ENCODE data around the gene NCKAP5.
A peak's percentile ranks its signal among the peaks of the same experiment; 100 is the strongest.

The NCKAP5 gene

GRCh38 chr2:133600266-133600928, 32.1 kb upstream of the NCKAP5 start:
- Histone ChIP-seq H3K36me3 (no peaks in the 10 kb centered on the region), H3K4me2 (peak overlapping the region in 6 of 11 experiments; percentile 3 to 31 (median 14); a peak in 3 of 22 replicates), H3K4me1 (peaks cover 0 to 15% (median 3%) of the 10 kb centered on the region in 10 experiments; a peak in 8 of 20 replicates), H3K9me3 (replicated peaks in 1 of 11) (no peaks in the 10 kb centered on the region), H4K20me1 (no peaks in the 10 kb centered on the region), H3K27ac (no peak overlapping the region), H3K9ac (no peak overlapping the region), H3K4me3 (no peak overlapping the region), H3K27me3 (peaks cover 0 to 8% (median 0%) of the 10 kb centered on the region in 11 experiments; a peak in 3 of 22 replicates)
- TF ChIP-seq Cebpa-rat (IDR thresholded peaks at IDR 0.05) = no peak

DNA sequence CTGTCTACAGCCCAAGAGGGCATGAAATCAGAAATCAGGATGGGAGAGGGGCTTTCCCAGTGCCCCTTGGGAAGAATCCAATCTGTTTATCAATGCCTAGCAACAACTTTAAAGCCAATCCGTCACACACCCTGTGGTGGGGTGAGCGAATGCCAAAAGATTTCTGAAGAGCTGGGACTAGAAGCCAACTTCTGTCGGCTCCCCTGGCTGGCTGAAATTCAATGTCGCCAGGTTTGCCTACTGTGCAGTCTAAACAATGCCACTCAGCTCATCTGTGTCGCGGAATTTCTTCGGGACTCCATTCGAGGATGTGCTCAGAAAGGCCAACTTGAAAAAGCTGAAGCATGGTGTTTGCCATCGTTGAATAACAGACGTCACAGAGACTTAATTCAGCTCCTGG, 31.5 kb upstream of the NCKAP5 start:
- Histone ChIP-seq H3K36me3 (no peaks in the 10 kb centered on the region), H3K9me3 (replicated peaks in 1 of 11) (no peaks in the 10 kb centered on the region), H3K27me3 (peaks cover 0 to 8% (median 0%) of the 10 kb centered on the region in 11 experiments; a peak in 3 of 22 replicates), H3K4me3 (no peak overlapping the region), H3K9ac (no peak overlapping the region), H3K4me2 (peak overlapping the region in 4 of 11 experiments; percentile 10 to 31 (median 24); a peak in 3 of 22 replicates), H3K4me1 (peaks cover 0 to 15% (median 3%) of the 10 kb centered on the region in 10 experiments; a peak in 8 of 20 replicates), H3K27ac (no peak overlapping the region), H4K20me1 (no peaks in the 10 kb centered on the region)
- TF ChIP-seq Cebpa-rat (IDR thresholded peaks at IDR 0.05) = no peak

GRCh38 chr2:133599211-133599803, 31.0 kb upstream of the NCKAP5 start:
- Histone ChIP-seq H3K27ac (no peak overlapping the region), H3K9ac (no peak overlapping the region), H3K4me3 (no peak overlapping the region), H3K4me2 (no peak overlapping the region), H4K20me1 (no peaks in the 10 kb centered on the region), H3K36me3 (no peaks in the 10 kb centered on the region), H3K9me3 (replicated peaks in 1 of 11) (no peaks in the 10 kb centered on the region), H3K4me1 (peaks cover 0 to 15% (median 3%) of the 10 kb centered on the region in 10 experiments; a peak in 8 of 20 replicates), H3K27me3 (peaks cover 0 to 8% (median 0%) of the 10 kb centered on the region in 11 experiments; a peak in 3 of 22 replicates)
- no peak for TF ChIP-seq Cebpa-rat (IDR thresholded peaks at IDR 0.05)

DNA sequence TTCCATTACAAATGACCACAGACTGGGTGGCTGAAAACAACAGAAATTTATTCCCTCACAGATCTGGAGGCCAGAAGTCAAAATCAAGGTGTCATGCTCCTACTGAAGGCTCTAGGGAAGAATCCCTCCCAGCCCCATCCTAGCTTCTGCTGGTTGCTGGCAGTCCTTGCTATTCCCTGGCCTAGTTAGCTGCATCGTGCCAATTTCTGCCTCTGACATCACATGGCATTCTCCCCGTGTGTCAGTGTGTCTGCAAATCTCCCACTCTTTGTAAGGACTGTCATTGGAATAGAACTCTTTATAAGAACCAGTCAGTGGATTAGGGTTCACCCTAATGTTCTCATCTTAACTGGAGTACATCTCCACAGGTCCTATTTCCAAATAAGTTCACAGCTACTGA, 30.5 kb upstream of the NCKAP5 start:
- Histone ChIP-seq H3K27ac (no peak overlapping the region), H3K27me3 (peaks cover 0 to 9% (median 0%) of the 10 kb centered on the region in 11 experiments; a peak in 3 of 22 replicates), H3K4me2 (no peak overlapping the region), H3K36me3 (no peaks in the 10 kb centered on the region), H3K9ac (no peak overlapping the region), H3K9me3 (replicated peaks in 1 of 11) (no peaks in the 10 kb centered on the region), H3K4me1 (peaks cover 0 to 15% (median 3%) of the 10 kb centered on the region in 10 experiments; a peak in 8 of 20 replicates), H4K20me1 (no peaks in the 10 kb centered on the region), H3K4me3 (no peak overlapping the region)
- TF ChIP-seq Cebpa-rat (IDR thresholded peaks at IDR 0.05) = no peak

DNA sequence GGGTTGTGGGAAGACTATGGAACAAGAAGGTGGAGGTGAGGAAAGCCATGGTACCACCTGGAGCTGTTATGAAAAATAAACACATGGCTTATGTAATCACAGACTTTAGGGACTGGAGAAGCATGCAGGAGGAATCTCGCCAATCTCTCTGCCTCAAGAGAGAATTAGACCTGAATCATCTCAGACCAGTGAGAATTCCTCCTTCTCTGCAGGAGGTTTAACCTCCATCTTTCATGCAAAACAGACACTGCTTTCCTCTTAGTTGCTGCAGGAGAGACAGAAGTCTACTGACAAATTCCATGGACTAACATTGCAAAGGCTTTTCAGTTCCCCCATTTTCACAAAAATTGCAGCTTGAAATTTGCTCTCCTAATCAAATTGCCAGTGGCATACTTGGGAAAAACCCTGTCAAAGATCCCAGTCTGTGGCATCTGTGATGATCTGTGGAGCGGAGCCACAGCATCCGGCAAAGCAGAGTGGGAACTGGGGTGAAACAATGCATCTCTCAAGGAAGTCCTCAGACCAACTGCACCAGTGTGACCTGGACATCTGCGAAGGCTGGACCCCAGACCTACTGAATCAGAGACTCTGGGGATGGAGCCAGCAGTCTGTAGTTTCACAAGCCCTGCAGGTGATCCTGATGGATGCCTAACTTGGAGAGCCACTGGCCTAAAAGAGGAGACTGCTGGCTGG, 28.6 kb upstream of the NCKAP5 start:
- H3K4me3 ChIP-seq = no peak overlapping the region
- peak overlapping the region in 5 of 11 experiments; percentile 1 to 42 (median 19); a peak in 6 of 22 replicates for H3K4me2 ChIP-seq
- no peaks in the 10 kb centered on the region for H3K9me3 ChIP-seq (replicated peaks in 1 of 11)
- no peaks in the 10 kb centered on the region for H3K36me3 ChIP-seq
- no peak overlapping the region for H3K9ac ChIP-seq
- H3K4me1 ChIP-seq = peaks cover 0 to 17% (median 4%) of the 10 kb centered on the region in 10 experiments; a peak in 15 of 20 replicates
- no peak for TF ChIP-seq Cebpa-rat (IDR thresholded peaks at IDR 0.05)
- no peaks in the 10 kb centered on the region for H4K20me1 ChIP-seq
- H3K27ac ChIP-seq = no peak overlapping the region
- peaks cover 0 to 28% (median 5%) of the 10 kb centered on the region in 11 experiments; a peak in 13 of 22 replicates for H3K27me3 ChIP-seq

- Histone ChIP-seq H3K4me2 (peak overlapping the region; percentile 57 to 86 (median 76)), H3K27me3 (peaks cover 14 to 41% (median 22%) of the 10 kb centered on the region in 11 experiments; a peak in 21 of 22 replicates)
These were observed 22.9 kb upstream of the NCKAP5 start for GRCh38 chr2:133591164-133591563.

GRCh38 chr2:133589456-133589855, 21.2 kb upstream of the NCKAP5 start:
- Histone ChIP-seq H3K4me1 (peaks cover 25 to 41% (median 31%) of the 10 kb centered on the region in 10 experiments), H3K9ac (no peak overlapping the region), H3K4me2 (peak overlapping the region in 10 of 11 experiments; percentile 57 to 86 (median 76); a peak in 19 of 22 replicates), H3K27ac (no peak overlapping the region), H3K27me3 (peaks cover 14 to 41% (median 22%) of the 10 kb centered on the region in 11 experiments; a peak in 21 of 22 replicates), H3K4me3 (no peak overlapping the region), H4K20me1 (peaks cover 0 to 6% (median 0%) of the 10 kb centered on the region in 11 experiments; a peak in 3 of 22 replicates), H3K9me3 (replicated peaks in 1 of 11) (no peaks in the 10 kb centered on the region), H3K36me3 (no peaks in the 10 kb centered on the region)
- TF ChIP-seq Cebpa-rat (IDR thresholded peaks at IDR 0.05) = no peak

More at GRCh38 chr2:133591164-133591563, 22.9 kb upstream of the NCKAP5 start:
- peak overlapping the region in 2 of 10 experiments; percentile 7 to 12; a peak in 2 of 20 replicates for H3K4me3 ChIP-seq
- H3K9ac ChIP-seq = no peak overlapping the region
- peaks cover 25 to 41% (median 31%) of the 10 kb centered on the region in 10 experiments for H3K4me1 ChIP-seq
- no peaks in the 10 kb centered on the region for H3K9me3 ChIP-seq (replicated peaks in 1 of 11)
- TF ChIP-seq Cebpa-rat (IDR thresholded peaks at IDR 0.05) = no peak
- no peaks in the 10 kb centered on the region for H3K36me3 ChIP-seq
- H3K27ac ChIP-seq = 0 out of 22 replicates have a peak overlapping the region, but pooled peaks of 1 of the 11 experiments have one; percentile 16
- peaks cover 0 to 6% (median 0%) of the 10 kb centered on the region in 11 experiments; a peak in 3 of 22 replicates for H4K20me1 ChIP-seq

GRCh38 chr2:133588144-133588543, 19.9 kb upstream of the NCKAP5 start:
- no peaks in the 10 kb centered on the region for H3K36me3 ChIP-seq
- H3K27me3 ChIP-seq = peaks cover 14 to 33% (median 22%) of the 10 kb centered on the region in 11 experiments; a peak in 21 of 22 replicates
- H3K9ac ChIP-seq = no peak overlapping the region
- H3K4me3 ChIP-seq = no peak overlapping the region
- H4K20me1 ChIP-seq = peaks cover 0 to 6% (median 0%) of the 10 kb centered on the region in 11 experiments; a peak in 3 of 22 replicates
- no peak overlapping the region for H3K4me2 ChIP-seq
- H3K27ac ChIP-seq = no peak overlapping the region
- peaks cover 25 to 41% (median 31%) of the 10 kb centered on the region in 10 experiments for H3K4me1 ChIP-seq
- no peak for TF ChIP-seq Cebpa-rat (IDR thresholded peaks at IDR 0.05)
- no peaks in the 10 kb centered on the region for H3K9me3 ChIP-seq (replicated peaks in 1 of 11)

Measured in BLaER1 treated with 17β-estradiol and CSF1 and Interleukin-3, amounts not matched to agents 10 nM and 100 nM (cell line).